Activated CD8-positive, alpha-beta T cell treated with anti-CD3 and anti-CD28 coated beads for 36 hours (primary cell): ENCODE measurements around the gene SIVA1. TPM values are rescaled to one million over a fixed set of nuclear protein-coding genes. Genes with fewer than 3 reads are reported as not detected.

Experiments used
- ATAC-seq: fragments of 200-7000 bp; cut with Tn5 transposase; one replicate; pipeline ENCODE4 v1.10.0; 2021; ENCODE audit warnings: mild to moderate bottlenecking, moderate library complexity
- CTCF ChIA-PET: fragments of 350-600 bp; sonication (Branson Sonifier 250); formaldehyde crosslinking; loops from one replicate; lab custom pipeline; 2021; ENCODE audit warnings: antibody characterized with exemption; lab: Charles Lee
- POLR2A ChIA-PET: fragments of 350-600 bp; sonication (Branson Sonifier 250); formaldehyde crosslinking; loops from one replicate; lab custom pipeline; 2021; ENCODE audit warnings: antibody characterized with exemption; lab: Charles Lee
- DNase-seq: peaks from one replicate; pipeline ENCODE4 v3.0.0-alpha.2; 2020
- H3K27ac Mint-ChIP-seq: one replicate; pipeline ENCODE4 v1.8.0; 2021; ENCODE audit warnings: mild to moderate bottlenecking, mixed read lengths
- H3K27me3 Mint-ChIP-seq: one replicate; pipeline ENCODE4 v1.8.0; 2021; ENCODE audit warnings: mixed read lengths
- H3K36me3 Mint-ChIP-seq: one replicate; pipeline ENCODE4 v1.8.0; 2021; ENCODE audit warnings: low read depth, mixed read lengths
- H3K4me1 Mint-ChIP-seq: one replicate; pipeline ENCODE4 v1.8.0; 2021; ENCODE audit warnings: low read depth, mixed read lengths
- H3K4me3 Mint-ChIP-seq: one replicate; pipeline ENCODE4 v1.8.0; 2021; ENCODE audit warnings: mild to moderate bottlenecking, moderate library complexity, mixed read lengths
- H3K9me3 Mint-ChIP-seq: one replicate; pipeline ENCODE4 v1.8.0; 2021; ENCODE audit warnings: mixed read lengths
- intact Hi-C: fragments of 100-400 bp; cut with micrococcal nuclease; formaldehyde crosslinking; loops from one replicate; pipeline ENCODE4 v1.10.0; 2022
- total RNA-seq, 2 experiments: library from RNA; stranded (reverse); gene quantifications; one replicate each; pipeline ENCODE4 v1.2.3, GENCODE V29; 2021
- TF ChIP-seq, protein P1 (sequence below): fragments of 200-600 bp; IDR thresholded peaks from one replicate; pipeline ENCODE4 v1.8.0; 2022; ENCODE audit warnings: antibody characterized with exemption, mild to moderate bottlenecking

The SIVA1 gene
- total RNA-seq, 2 experiments from 2014 or later, result 115 to 125 TPM

GRCh38 chr14:104706733-104707607 lies 46.0 kb upstream of the SIVA1 start:
- CTCF ChIA-PET, result interaction anchor here (0.7 kb wide), 1 partner anchor 44 kb away, joined by 3 read pairs; no protein-coding TSS in a partner anchor
- intact Hi-C loops, result loop anchor here (5.0 kb wide), 1 partner anchor 60 kb away; no protein-coding TSS in a partner anchor

DNA sequence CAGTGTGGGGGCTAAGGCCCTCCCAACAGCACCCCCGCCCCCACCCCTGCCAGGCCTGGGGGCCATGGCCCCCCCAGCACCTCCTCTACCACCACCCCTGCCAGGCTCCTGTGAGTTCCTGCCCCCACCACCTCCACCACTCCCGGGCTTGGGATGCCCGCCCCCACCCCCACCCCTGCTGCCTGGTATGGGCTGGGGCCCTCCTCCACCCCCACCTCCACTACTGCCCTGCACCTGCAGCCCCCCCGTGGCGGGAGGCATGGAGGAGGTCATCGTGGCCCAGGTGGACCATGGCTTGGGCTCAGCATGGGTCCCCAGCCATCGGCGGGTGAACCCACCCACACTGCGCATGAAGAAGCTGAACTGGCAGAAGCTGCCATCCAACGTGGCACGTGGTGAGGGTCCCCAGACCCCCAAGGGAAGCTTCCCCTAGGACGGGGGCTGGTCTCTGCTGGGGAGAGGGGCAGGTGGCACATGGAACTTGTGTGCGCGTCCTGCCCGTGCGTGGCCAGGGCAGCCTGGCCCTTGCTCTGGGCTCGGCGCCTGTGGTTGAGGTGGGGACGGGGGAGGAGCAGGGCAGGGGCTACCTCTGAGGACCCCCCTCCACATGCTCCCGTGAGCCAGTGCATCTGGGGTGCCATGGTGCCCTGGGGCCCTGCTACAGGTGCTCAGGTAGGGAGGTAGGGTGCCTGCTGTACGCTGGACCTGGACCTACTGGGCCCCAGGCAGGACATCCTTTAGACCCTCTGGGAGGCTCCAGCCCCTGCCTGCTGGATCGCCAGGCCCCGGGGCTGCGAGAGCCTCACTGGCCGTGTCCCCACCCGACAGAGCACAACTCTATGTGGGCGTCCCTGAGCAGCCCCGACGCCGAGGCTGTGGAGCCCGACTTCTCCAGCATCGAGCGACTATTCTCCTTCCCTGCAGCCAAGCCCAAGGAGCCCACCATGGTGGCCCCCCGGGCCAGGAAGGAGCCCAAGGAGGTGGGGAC lies 45.0 kb upstream of the SIVA1 start:
- H3K27ac Mint-ChIP-seq, result no peak overlapping the region
- peaks cover 2% of the 10 kb centered on the region for H3K4me1 Mint-ChIP-seq
- CTCF ChIA-PET, result interaction anchor here (0.7 to 1.3 kb wide), 5 partner anchors 21 to 56 kb away, joined by 3 to 7 read pairs (median 4); no protein-coding TSS in a partner anchor
- peaks cover 16% of the 10 kb centered on the region for H3K36me3 Mint-ChIP-seq
- POLR2A ChIA-PET, result interaction anchor here (1.5 kb wide), 1 partner anchor 10 kb away, joined by 3 read pairs; no protein-coding TSS in a partner anchor
- no peak for ATAC-seq
- DNase-seq, result no peak
- no peaks in the 10 kb centered on the region for H3K9me3 Mint-ChIP-seq
- TF ChIP-seq, protein P1, sequence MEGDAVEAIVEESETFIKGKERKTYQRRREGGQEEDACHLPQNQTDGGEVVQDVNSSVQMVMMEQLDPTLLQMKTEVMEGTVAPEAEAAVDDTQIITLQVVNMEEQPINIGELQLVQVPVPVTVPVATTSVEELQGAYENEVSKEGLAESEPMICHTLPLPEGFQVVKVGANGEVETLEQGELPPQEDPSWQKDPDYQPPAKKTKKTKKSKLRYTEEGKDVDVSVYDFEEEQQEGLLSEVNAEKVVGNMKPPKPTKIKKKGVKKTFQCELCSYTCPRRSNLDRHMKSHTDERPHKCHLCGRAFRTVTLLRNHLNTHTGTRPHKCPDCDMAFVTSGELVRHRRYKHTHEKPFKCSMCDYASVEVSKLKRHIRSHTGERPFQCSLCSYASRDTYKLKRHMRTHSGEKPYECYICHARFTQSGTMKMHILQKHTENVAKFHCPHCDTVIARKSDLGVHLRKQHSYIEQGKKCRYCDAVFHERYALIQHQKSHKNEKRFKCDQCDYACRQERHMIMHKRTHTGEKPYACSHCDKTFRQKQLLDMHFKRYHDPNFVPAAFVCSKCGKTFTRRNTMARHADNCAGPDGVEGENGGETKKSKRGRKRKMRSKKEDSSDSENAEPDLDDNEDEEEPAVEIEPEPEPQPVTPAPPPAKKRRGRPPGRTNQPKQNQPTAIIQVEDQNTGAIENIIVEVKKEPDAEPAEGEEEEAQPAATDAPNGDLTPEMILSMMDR, result no peak
- intact Hi-C loops, result loop anchor here (5.0 kb wide), 1 partner anchor 61 kb away; no protein-coding TSS in a partner anchor
- no peaks in the 10 kb centered on the region for H3K27me3 Mint-ChIP-seq
- no peak overlapping the region for H3K4me3 Mint-ChIP-seq

More at GRCh38 chr14:104706733-104707607, 46.0 kb upstream of the SIVA1 start:
- Mint-ChIP-seq H3K9me3 (no peaks in the 10 kb centered on the region), H3K4me1 (peaks cover 2% of the 10 kb centered on the region), H3K36me3 (peaks cover 16% of the 10 kb centered on the region), H3K27me3 (no peaks in the 10 kb centered on the region), H3K4me3 (no peak overlapping the region), H3K27ac (no peak overlapping the region)
- ATAC-seq (no peak), DNase-seq (no peak)
- POLR2A ChIA-PET, result interaction anchor here (0.7 to 1.0 kb wide), 2 partner anchors 16 to 39 kb away, joined by 3 read pairs; no protein-coding TSS in a partner anchor
- TF ChIP-seq, protein P1, result no peak

DNA sequence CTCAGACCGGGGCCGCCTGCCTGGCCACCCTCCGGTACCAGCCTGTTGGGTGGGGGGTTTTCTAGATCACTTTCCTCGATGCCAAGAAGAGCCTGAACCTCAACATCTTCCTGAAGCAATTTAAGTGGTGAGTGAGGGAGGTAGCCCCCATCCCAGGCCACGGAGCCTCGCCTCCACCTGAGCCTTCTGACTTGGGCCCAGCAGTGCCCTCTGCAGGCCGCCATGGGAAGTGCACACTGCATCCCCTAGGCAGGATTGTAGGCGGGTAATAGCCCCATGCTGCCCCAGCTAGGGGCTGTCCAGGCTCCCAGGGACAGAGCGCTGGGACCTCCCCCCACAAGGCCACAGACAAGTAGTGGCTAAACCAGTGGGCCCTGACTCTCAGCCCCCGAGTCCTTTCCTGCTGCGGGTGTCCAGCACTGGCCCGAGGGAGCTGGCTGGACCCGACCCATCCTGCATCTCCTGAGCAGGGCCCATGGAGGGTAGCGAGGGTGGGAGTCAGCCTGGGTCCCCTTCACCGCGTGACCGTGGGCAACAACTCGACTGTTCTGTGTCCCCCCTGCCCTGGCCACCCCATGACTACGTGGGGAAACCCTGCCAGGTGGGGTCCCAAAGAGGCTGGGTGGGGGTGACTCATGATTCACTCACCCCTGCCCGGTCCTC lies 44.2 kb upstream of the SIVA1 start:
- H3K9me3 Mint-ChIP-seq, result no peaks in the 10 kb centered on the region
- POLR2A ChIA-PET, result interaction anchor here (0.6 to 1.5 kb wide), 2 partner anchors 9 to 51 kb away, joined by 3 read pairs; no protein-coding TSS in a partner anchor
- TF ChIP-seq, protein P1, result peak; percentile 97

GRCh38 chr14:104709387-104710039 lies 43.4 kb upstream of the SIVA1 start:
- no peak for DNase-seq
- Mint-ChIP-seq H3K27ac (no peak overlapping the region), H3K27me3 (no peaks in the 10 kb centered on the region), H3K9me3 (no peaks in the 10 kb centered on the region), H3K4me3 (no peak overlapping the region), H3K36me3 (peaks cover 5% of the 10 kb centered on the region), H3K4me1 (peaks cover 2% of the 10 kb centered on the region)
- ChIA-PET POLR2A (interaction anchor here (0.6 to 1.5 kb wide), 2 partner anchors 9 to 50 kb away, joined by 3 read pairs; no protein-coding TSS in a partner anchor), CTCF (interaction anchor here (0.7 to 1.6 kb wide), 14 partner anchors 13 to 63 kb away, joined by 3 to 16 read pairs (median 4); no protein-coding TSS in a partner anchor)
- TF ChIP-seq, protein P1, result no peak
- intact Hi-C loops, result loop anchor here (5.0 kb wide), 1 partner anchor 62 kb away; no protein-coding TSS in a partner anchor
- ATAC-seq, result no peak

More for the DNA sequence above, 44.2 kb upstream of the SIVA1 start:
- ATAC-seq (peak; percentile 94), DNase-seq (peak; percentile 85)
- intact Hi-C loops, result loop anchor here (5.0 kb wide), 1 partner anchor 61 kb away; no protein-coding TSS in a partner anchor
- no peak overlapping the region for H3K4me3 Mint-ChIP-seq
- H3K4me1 Mint-ChIP-seq, result peaks cover 2% of the 10 kb centered on the region
- H3K36me3 Mint-ChIP-seq, result peaks cover 12% of the 10 kb centered on the region
- no peaks in the 10 kb centered on the region for H3K27me3 Mint-ChIP-seq
- no peak overlapping the region for H3K27ac Mint-ChIP-seq
- CTCF ChIA-PET, result interaction anchor here (0.7 to 1.6 kb wide), 14 partner anchors 12 to 62 kb away, joined by 3 to 16 read pairs (median 4); no protein-coding TSS in a partner anchor
